KMS-11 (cell line): ENCODE results near the gene UMAD1.

Experiments
- H2AFZ ChIP-seq: fragments of 200-600 bp; sonication (generic); 2 replicates; pipeline ENCODE4 v1.6.1; 2016; ENCODE audit warnings: antibody characterized with exemption, mixed run types, low read depth
- H3K27ac ChIP-seq: fragments of 200-600 bp; sonication (generic); 2 replicates; pipeline ENCODE4 v1.6.1; 2016; ENCODE audit warnings: mild to moderate bottlenecking, mixed run types
- H3K27me3 ChIP-seq: fragments of 200-600 bp; sonication (generic); 2 replicates; pipeline ENCODE4 v1.6.1; 2017; ENCODE audit warnings: mild to moderate bottlenecking, low read depth, mixed run types, moderate library complexity; ENCODE audit not compliant: insufficient read depth
- H3K36me3 ChIP-seq: fragments of 200-600 bp; sonication (generic); 2 replicates; pipeline ENCODE4 v1.6.1; 2017; ENCODE audit warnings: mild to moderate bottlenecking, mixed run types; ENCODE audit not compliant: insufficient read depth
- H3K4me1 ChIP-seq: fragments of 200-600 bp; sonication (generic); 2 replicates; pipeline ENCODE4 v1.6.1; 2016; ENCODE audit warnings: mild to moderate bottlenecking, low read depth, mixed run types; ENCODE audit not compliant: poor library complexity, severe bottlenecking
- H3K4me2 ChIP-seq: fragments of 200-600 bp; sonication (generic); 2 replicates; pipeline ENCODE4 v1.7.0; 2016; ENCODE audit warnings: mild to moderate bottlenecking, mixed run types
- H3K4me3 ChIP-seq: fragments of 200-600 bp; sonication (generic); IDR thresholded peaks from 2 replicates; pipeline ENCODE4 v1.6.1; 2017; ENCODE audit warnings: low read depth, low read length, mixed read lengths; ENCODE audit not compliant: insufficient read depth
- H3K79me2 ChIP-seq: fragments of 200-600 bp; sonication (generic); 2 replicates; pipeline ENCODE4 v1.6.1; 2016; ENCODE audit warnings: low read depth, mixed run types; ENCODE audit not compliant: insufficient read depth
- H3K9ac ChIP-seq: fragments of 200-600 bp; sonication (generic); 2 replicates; pipeline ENCODE4 v1.6.1; 2016; ENCODE audit warnings: mild to moderate bottlenecking, mixed run types
- H4K20me1 ChIP-seq: fragments of 200-600 bp; sonication (generic); 2 replicates; pipeline ENCODE4 v1.6.1; 2016; ENCODE audit warnings: mild to moderate bottlenecking, mixed run types; ENCODE audit not compliant: insufficient read depth
- TF ChIP-seq, protein P1 (sequence below): fragments of 200-600 bp; sonication (generic); conservative IDR thresholded peaks from 2 replicates; pipeline ENCODE4 v1.6.1; 2017; ENCODE audit warnings: low read depth, mild to moderate bottlenecking, antibody characterized with exemption, low read length, moderate library complexity, mixed read lengths

Gene UMAD1

DNA sequence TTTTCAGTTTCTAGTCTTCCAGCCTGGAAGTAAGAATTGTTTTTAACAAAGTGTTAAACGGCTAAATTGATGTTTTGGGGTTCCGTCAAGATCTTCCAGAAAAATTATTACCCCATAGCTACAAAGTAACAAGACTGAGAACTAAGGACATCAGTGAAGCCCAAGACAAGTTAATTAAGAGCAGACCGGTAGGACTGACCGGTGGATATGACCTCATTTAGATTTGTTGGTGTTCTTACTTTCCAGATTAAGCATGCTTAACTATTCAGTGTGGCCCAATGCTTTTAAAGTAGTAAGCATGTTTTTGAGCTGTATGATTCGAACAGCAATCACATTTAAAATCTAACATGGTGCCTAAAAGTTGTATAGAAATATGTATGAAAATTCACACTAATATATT lies 151.0 kb downstream of the UMAD1 start:
- H3K27me3 ChIP-seq, result no peaks in the 10 kb centered on the region
- TF ChIP-seq, protein P1, sequence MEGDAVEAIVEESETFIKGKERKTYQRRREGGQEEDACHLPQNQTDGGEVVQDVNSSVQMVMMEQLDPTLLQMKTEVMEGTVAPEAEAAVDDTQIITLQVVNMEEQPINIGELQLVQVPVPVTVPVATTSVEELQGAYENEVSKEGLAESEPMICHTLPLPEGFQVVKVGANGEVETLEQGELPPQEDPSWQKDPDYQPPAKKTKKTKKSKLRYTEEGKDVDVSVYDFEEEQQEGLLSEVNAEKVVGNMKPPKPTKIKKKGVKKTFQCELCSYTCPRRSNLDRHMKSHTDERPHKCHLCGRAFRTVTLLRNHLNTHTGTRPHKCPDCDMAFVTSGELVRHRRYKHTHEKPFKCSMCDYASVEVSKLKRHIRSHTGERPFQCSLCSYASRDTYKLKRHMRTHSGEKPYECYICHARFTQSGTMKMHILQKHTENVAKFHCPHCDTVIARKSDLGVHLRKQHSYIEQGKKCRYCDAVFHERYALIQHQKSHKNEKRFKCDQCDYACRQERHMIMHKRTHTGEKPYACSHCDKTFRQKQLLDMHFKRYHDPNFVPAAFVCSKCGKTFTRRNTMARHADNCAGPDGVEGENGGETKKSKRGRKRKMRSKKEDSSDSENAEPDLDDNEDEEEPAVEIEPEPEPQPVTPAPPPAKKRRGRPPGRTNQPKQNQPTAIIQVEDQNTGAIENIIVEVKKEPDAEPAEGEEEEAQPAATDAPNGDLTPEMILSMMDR, result no peak
- H4K20me1 ChIP-seq, result no peaks in the 10 kb centered on the region
- H3K4me3 ChIP-seq, result no peak overlapping the region
- no peaks in the 10 kb centered on the region for H3K79me2 ChIP-seq
- H3K4me2 ChIP-seq, result no peak overlapping the region
- H2AFZ ChIP-seq, result no peak overlapping the region
- no peak overlapping the region for H3K27ac ChIP-seq
- no peak overlapping the region for H3K9ac ChIP-seq
- H3K4me1 ChIP-seq, result peaks cover 23% of the 10 kb centered on the region
- H3K36me3 ChIP-seq, result no peaks in the 10 kb centered on the region

DNA sequence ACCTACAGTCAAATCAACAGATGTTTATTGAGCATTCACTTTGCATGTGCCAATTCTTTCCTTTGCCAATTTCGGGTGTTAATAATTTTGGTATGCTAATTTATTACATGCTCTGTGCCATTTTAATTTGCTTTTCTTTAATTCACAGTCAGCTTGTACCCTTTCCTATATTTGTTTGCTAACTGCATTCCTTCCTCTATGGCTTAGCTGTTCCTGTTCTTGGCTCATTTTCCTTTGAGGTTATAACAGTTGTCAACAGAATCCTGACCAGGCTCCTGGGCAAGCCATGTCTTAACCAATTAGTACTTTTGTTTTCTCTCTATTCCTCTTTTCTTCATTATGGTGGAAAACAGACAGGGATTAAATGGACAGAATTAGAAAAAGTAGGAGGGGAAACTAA lies 151.5 kb downstream of the UMAD1 start:
- Histone ChIP-seq H3K27me3 (no peaks in the 10 kb centered on the region), H3K9ac (no peak overlapping the region), H3K27ac (no peak overlapping the region), H3K36me3 (no peaks in the 10 kb centered on the region), H3K79me2 (no peaks in the 10 kb centered on the region), H3K4me1 (peaks cover 23% of the 10 kb centered on the region), H4K20me1 (no peaks in the 10 kb centered on the region), H3K4me3 (no peak overlapping the region), H3K4me2 (no peak overlapping the region), H2AFZ (no peak overlapping the region)
- TF ChIP-seq, protein P1, result no peak

DNA sequence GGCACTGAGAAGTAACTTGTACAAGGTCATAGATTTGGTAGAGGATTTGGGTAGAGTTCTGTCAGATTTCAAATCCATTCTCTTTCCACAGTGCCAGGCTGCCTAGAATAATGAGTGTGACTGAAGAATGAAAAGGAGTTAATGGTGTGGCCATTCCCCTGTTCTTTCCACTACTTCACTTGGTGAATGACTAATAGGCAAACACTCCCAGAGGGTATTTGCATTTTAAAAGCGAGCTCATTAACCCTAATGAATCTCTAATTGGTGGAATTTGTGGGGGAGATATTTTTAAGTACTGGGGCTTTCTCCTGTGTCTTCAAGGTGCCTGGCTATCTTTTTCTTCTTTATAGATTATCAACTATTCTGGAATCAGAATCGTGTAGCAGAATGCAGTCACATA lies 152.7 kb downstream of the UMAD1 start:
- Histone ChIP-seq H3K79me2 (no peaks in the 10 kb centered on the region), H3K36me3 (no peaks in the 10 kb centered on the region), H3K9ac (no peak overlapping the region), H4K20me1 (no peaks in the 10 kb centered on the region), H3K27me3 (no peaks in the 10 kb centered on the region), H3K4me3 (no peak overlapping the region), H3K4me1 (peaks cover 22% of the 10 kb centered on the region), H3K4me2 (no peak overlapping the region), H2AFZ (no peak overlapping the region), H3K27ac (no peak overlapping the region)
- TF ChIP-seq, protein P1, result no peak

DNA sequence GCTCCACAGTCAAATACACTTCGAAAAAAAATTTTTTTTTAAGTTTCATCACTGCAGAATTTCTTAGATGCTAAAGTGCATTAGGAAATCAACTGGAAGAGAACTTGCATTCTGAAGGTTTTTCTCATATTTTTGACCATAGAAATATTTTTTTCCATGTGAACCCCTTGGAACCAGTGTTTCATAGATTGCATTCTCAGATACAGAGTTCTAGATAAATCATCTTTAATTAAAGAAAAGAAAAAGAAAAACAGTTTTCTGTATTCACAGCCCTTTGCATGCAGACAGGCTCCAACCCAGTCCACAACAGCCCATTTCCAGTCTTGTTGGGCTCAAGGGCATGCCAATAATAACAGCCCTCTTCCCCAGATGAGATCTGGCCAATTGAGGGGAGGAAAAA lies 153.4 kb downstream of the UMAD1 start:
- TF ChIP-seq, protein P1, result no peak
- no peaks in the 10 kb centered on the region for H4K20me1 ChIP-seq
- H3K4me1 ChIP-seq, result peaks cover 16% of the 10 kb centered on the region
- no peak overlapping the region for H3K9ac ChIP-seq
- H3K27ac ChIP-seq, result no peak overlapping the region
- H3K79me2 ChIP-seq, result no peaks in the 10 kb centered on the region
- no peak overlapping the region for H3K4me3 ChIP-seq
- no peaks in the 10 kb centered on the region for H3K27me3 ChIP-seq
- H3K36me3 ChIP-seq, result no peaks in the 10 kb centered on the region
- H2AFZ ChIP-seq, result no peak overlapping the region
- H3K4me2 ChIP-seq, result no peak overlapping the region
